ENCODE measurements around the gene ITM2A. TPM values are rescaled to one million over a fixed set of nuclear protein-coding genes. Genes with fewer than 3 reads are reported as not detected.

Gene ITM2A
- total and polyA plus RNA-seq, 2 of the 4 experiments (the other 2 are of a cell fraction), result not detected

GRCh38 chrX:79409657-79410056, 42.5 kb upstream of the ITM2A start:
- H3K56ac ChIP-seq (ENCODE audit: extremely low read depth, insufficient read depth, low read length), result no peak overlapping the region
- no peak overlapping the region for H3K14ac ChIP-seq (replicated peaks; ENCODE audit: low read depth, low read length)
- H3K79me1 ChIP-seq (ENCODE audit: low read depth in 1 of 2, low read length in 2 of 2), result no peaks in the 10 kb centered on the region
- H2BK120ac ChIP-seq (ENCODE audit: low read depth, low read length), result no peak overlapping the region
- no peak overlapping the region for H4K8ac ChIP-seq (ENCODE audit: low read depth in 2 of 2, low read length in 2 of 2)
- TF ChIP-seq RCOR1 (IDR thresholded peaks at IDR 0.05; ENCODE audit: insufficient replicate concordance, low read length), result no peak
- TF ChIP-seq FOS (IDR thresholded peaks at IDR 0.05; ENCODE audit: low read depth, low read length), result no peak
- TF ChIP-seq NFE2L2 (IDR thresholded peaks at IDR 0.05; ENCODE audit: low read depth, low read length), result no peak
- no peak for TF ChIP-seq CEBPB (IDR thresholded peaks at IDR 0.05; ENCODE audit: low read depth, low read length)
- CTCF ChIA-PET, result no interaction called here
- no peak overlapping the region for H2BK5ac ChIP-seq (ENCODE audit: low read depth, low read length, poor library complexity, severe bottlenecking)
- POLR2A ChIA-PET (ENCODE audit: unreplicated experiment), result no interaction called here
- no peak for ATAC-seq (ENCODE audit: low read depth)
- H2AFZ ChIP-seq (replicated peaks; ENCODE audit: low read length, poor library complexity), result no peak overlapping the region
- H3K27ac ChIP-seq (ENCODE audit: insufficient read depth, low read length), result no peak overlapping the region
- BruUV-seq (replicated peaks), result no TSS peak
- no peak overlapping the region for H2AK5ac ChIP-seq (ENCODE audit: low read depth, low read length)
- no peaks in the 10 kb centered on the region for H4K20me1 ChIP-seq (ENCODE audit: insufficient read depth, low read length)
- no peak overlapping the region for H3K4me3 ChIP-seq (ENCODE audit: insufficient read depth, low read depth, low read length)
- DNase-seq, result no peak
- H3K9ac ChIP-seq (ENCODE audit: low read depth, low read length), result no peak overlapping the region
- no peak overlapping the region for H3K18ac ChIP-seq (ENCODE audit: low read depth, low read length)
- in situ Hi-C loops (cut with MboI; ENCODE audit: low sequenced_read_pairs), result no loop called here
- H3K9me3 ChIP-seq (ENCODE audit: control insufficient read depth, insufficient read depth, low read length), result no peaks in the 10 kb centered on the region
- H4K5ac ChIP-seq (ENCODE audit: low read depth, low read length), result no peak overlapping the region
- no peaks in the 10 kb centered on the region for H3K9me1 ChIP-seq (ENCODE audit: insufficient read depth, low read length)
- no peaks in the 10 kb centered on the region for H3K4me1 ChIP-seq (ENCODE audit: control insufficient read depth, insufficient read depth, low read length)
- intact Hi-C loops (cut with micrococcal nuclease), result no loop called here
- H3K4ac ChIP-seq (ENCODE audit: low read depth, low read length), result no peak overlapping the region
- no peaks in the 10 kb centered on the region for H3K27me3 ChIP-seq (ENCODE audit: control insufficient read depth, insufficient read depth, low read length)
- no peak overlapping the region for H2AK9ac ChIP-seq (replicated peaks; ENCODE audit: low read depth, low read length, poor library complexity)
- no peak overlapping the region for H2BK15ac ChIP-seq (ENCODE audit: low read depth, low read length)
- H4K91ac ChIP-seq (ENCODE audit: insufficient read depth, low read depth, low read length), result no peak overlapping the region
- dilution Hi-C loops (cut with HindIII; ENCODE audit: low sequenced_read_pairs, unreplicated experiment), result no loop called here
- no peaks in the 10 kb centered on the region for H3K36me3 ChIP-seq (ENCODE audit: control insufficient read depth, insufficient read depth, low read length)
- H3K4me2 ChIP-seq (ENCODE audit: low read depth, low read length), result no peak overlapping the region
- no peak overlapping the region for H3K23ac ChIP-seq (ENCODE audit: low read depth, low read length)
- no peak overlapping the region for H2BK20ac ChIP-seq (ENCODE audit: low read depth, low read length)

Data from IMR-90 (cell line).